Jurkat, Clone E6-1 (cell line): ENCODE measurements around the gene CPSF4. TPM values are rescaled to one million over a fixed set of nuclear protein-coding genes. Genes with fewer than 3 reads are reported as not detected.

Experiments
- DNase-seq: peaks from one replicate; pipeline ENCODE4 v3.0.0-alpha.2; 2011; ENCODE audit warnings: low read depth, low spot score
- H3K4me3 ChIP-seq: 2 replicates; pipeline ENCODE4 v1.5.1; 2011; ENCODE audit warnings: mild to moderate bottlenecking, low read length, control low read depth, moderate library complexity
- polyA plus RNA-seq: library from polyadenylated mRNA; unstranded; fragments of >200 nt; gene quantifications from one replicate; pipeline ENCODE4 v1.2.1, GENCODE V29; 2012; ENCODE audit warnings: missing spikeins; ENCODE audit not compliant: insufficient read length, insufficient read depth

Gene CPSF4
- polyA plus RNA-seq = 72.9 TPM

DNA sequence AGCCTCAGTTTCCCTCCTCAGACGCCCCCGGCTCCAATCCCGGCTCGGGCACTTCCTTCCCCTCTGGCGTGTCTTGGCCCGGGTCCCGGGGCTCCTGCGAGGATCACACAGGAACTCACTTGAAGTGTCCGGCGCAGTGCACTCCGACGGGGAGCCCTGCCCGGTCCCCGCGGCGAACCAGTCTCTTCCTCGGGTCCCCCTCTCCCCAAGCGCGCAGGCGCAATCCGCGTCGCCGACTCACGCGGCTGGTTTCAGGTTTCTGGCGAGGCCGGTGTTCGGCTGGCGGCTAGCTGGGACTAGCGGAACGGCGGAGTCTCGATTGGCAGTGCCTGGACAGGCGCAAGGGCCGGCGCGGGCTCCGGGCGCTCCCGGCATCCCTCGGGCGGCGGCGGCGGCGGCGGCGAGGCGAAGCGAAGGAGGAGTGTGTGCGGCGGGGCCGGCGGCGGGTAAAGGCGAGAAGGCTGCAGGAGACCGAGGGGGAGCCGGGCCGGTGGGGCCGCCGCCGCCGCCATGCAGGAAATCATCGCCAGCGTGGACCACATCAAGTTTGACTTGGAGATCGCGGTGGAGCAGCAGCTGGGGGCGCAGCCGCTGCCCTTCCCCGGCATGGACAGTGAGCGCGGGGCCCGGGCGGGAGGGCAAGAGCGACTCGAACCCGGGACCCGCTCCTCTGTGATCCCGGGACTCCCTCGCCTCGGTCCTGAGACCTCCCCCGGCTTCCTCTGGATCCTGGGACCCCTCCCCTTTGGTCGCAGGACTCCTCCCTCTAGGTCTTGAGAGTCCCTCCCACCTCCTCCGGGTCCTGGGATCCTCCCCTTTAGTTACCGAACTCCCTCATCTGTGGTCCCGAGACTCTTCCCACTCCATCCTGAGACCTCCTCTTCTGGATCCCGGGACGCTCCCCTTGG lies at the start of gene CPSF4, which contains the start of gene PTCD1:
TSS of gene CPSF4 (plus strand) at position 371 of the 908 bp plus-strand sequence. CDS start at position 511, 140 bp downstream.
TSS of gene PTCD1 (minus strand) at position 226 of the 908 bp plus-strand sequence. CDS start 3,556 bp downstream, outside the sequence.
- peak; percentile 85 for DNase-seq
- H3K4me3 ChIP-seq = peak within 1 kb of the TSS; percentile 75

DNA sequence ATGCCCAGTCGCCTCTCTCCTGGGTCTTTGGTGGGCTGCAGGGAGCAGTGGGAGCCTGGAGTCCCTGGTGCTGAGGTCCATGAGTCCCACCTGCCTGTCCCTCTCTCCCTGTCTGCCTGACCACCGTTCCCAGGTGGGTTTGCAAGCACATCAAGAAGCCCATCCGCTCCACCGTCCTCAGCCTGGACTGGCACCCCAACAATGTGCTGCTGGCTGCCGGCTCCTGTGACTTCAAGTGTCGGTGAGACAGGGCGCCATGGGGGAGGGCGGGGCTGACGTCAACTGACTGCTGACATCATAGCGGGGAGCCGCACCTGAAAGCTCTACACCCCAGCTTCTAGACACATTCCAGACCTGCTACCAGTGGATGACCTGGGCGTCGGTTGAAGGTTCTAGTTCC lies 49.0 kb upstream of the CPSF4 start:
- no peak overlapping the region for H3K4me3 ChIP-seq
- DNase-seq = no peak

DNA sequence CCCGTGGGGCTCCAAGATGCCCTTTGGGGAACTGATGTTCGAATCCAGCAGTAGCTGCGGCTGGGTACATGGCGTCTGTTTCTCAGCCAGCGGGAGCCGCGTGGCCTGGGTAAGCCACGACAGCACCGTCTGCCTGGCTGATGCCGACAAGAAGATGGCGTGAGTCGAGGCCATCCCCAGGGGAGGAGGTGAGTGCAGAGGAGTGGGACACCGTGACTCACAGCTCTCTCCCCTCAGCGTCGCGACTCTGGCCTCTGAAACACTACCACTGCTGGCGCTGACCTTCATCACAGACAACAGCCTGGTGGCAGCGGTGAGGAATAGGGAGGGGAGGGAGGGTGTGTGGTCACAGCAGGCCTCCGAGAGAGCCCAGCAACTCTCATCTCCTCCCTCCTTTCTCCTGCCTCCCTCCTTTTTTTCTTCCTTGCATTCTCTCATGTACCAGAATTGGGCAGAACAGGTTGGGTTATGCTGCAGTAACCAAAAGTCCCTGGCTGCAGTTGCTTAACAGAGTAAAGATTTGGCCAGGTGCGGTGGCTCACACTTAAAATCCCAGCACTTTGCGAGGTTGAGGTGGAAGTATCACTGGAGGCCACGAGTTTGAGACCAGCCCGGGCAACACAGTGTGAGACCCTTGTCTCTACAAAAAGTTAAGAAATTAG lies 47.7 kb upstream of the CPSF4 start:
- no peak overlapping the region for H3K4me3 ChIP-seq
- DNase-seq = no peak

DNA sequence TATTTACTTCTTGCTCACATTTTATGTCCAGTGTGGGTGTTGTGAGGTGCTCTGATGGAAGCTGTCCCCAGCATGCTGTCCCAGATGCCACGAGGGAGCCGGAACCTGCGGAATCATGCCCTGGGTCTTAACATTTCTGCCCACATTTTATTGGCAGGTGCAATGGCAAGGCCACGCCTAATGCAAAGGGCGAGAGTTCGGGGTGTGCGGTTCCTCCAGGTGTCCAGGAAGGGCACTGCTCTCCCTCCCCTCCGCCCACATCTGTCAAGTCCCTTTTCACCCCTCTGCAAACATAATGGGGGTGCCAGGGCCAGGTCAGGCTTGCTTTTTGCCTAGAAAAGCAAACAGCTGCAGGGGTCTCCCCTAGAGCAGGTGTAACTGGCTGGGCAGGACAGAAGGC lies 46.7 kb upstream of the CPSF4 start:
- DNase-seq = no peak
- no peak overlapping the region for H3K4me3 ChIP-seq

DNA sequence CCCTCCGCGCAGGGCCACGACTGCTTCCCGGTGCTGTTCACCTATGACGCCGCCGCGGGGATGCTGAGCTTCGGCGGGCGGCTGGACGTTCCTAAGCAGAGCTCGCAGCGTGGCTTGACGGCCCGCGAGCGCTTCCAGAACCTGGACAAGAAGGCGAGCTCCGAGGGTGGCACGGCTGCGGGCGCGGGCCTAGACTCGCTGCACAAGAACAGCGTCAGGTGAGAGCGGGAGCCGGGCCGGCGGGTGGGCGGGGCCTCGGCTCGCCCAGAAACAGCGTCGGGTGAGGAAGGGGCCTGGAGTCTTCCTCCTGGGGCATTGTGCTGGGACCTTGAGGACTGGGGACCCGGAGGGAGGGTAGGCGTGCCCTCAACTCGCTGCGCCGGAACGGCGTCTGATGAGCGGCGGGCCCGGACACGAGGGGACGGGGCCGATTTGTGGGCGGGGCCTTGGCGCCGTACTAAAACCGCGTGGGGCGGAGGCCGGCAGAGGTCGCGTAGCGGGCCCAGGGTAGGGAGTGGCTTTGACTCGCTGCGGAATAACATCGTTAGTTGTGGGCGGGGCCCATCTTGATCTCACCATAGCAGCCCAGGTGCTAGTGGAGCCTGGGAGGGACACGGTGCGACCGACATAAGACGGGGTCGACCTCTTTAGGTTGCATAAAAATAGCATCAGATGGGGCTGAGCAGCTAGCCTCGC lies 45.9 kb upstream of the CPSF4 start:
- H3K4me3 ChIP-seq = no peak overlapping the region
- DNase-seq = no peak

DNA sequence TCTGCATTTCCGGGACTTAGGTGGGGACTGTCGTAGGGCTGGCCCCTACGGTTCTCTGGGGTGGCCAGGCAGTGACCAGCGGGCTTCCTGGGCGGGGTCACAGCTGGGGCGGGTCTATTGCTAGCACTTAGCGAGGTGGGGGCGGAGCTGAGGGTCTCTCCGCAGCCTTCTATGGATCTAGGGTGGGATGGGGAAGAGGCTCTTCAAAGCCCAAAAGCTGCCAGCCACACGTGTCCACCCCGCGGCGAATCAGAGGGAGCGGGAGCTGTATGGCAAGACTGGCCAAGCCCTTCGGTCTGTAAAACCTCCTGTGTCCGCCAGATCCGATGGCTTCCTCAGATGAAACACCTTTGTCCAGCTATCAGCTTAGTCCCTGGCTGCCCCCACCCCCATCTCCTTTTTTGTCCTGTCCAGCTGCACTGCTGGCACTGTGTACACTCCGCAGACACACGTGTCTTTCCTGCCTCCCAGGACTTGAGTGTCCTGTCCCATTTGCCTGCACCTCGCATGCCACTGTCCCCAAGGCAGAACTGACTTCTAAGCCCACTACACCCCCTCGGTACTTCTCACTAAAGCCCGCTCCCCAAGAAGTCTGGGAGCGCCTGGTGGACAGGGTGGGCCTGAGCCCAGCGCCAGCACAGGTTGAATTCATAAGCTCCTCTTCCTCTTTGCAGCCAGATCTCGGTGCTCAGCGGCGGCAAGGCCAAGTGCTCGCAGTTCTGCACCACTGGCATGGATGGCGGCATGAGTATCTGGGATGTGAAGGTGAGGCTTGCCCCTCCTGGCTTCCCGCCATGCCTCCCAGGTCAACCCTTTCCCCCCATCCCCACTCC lies 45.2 kb upstream of the CPSF4 start:
- H3K4me3 ChIP-seq = no peak overlapping the region
- DNase-seq = no peak

DNA sequence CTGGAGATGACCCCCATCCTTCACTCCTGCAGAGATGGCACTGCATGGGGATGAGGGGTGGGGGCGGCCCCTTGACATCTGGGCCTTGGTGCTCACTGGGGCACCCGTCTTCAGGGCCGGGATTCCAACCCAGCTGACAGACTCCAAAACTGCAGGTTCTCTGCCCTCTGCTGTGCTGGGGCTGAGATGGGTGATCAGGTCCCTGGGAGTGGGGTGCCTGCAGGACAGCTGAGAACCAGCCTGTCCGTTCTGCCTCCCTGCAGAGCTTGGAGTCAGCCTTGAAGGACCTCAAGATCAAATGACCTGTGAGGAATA lies 44.6 kb upstream of the CPSF4 start:
- DNase-seq = no peak

DNA sequence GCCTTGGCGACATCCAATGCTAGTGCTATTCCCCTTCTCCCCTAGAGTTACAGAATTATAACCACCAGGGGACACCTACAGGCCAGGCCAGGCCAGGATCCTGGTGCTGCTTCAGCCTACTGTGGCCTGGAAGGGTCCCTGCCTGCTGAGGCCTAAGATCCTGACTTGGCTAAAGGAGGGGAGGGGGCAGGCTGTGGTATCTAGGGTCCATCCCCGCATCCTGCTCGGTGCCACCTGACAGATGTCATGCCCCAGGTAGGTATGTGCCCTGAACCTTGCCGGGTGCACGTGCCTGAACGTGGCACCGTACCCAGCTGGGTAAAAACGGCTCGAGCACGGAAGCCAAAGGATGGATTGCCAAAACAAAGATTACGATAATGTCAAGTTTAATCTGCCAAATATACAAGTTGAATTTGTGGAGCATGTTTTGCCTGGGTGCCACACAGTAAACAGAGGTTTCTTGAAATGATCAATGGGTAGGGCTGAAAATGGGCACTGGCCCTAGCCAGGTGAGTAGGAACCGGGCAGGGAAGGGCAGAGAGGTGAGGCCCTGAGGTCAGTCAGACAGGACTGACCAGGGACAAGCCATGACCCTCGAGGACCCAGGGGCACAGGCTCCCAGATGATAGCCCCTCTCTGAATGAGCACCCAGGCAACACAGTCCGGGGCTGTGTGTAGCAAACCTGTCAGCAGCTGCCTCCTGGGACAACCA lies 43.0 kb upstream of the CPSF4 start:
- H3K4me3 ChIP-seq = no peak overlapping the region
- no peak for DNase-seq

More for the DNA sequence above, 44.6 kb upstream of the CPSF4 start:
- H3K4me3 ChIP-seq = no peak overlapping the region

DNA sequence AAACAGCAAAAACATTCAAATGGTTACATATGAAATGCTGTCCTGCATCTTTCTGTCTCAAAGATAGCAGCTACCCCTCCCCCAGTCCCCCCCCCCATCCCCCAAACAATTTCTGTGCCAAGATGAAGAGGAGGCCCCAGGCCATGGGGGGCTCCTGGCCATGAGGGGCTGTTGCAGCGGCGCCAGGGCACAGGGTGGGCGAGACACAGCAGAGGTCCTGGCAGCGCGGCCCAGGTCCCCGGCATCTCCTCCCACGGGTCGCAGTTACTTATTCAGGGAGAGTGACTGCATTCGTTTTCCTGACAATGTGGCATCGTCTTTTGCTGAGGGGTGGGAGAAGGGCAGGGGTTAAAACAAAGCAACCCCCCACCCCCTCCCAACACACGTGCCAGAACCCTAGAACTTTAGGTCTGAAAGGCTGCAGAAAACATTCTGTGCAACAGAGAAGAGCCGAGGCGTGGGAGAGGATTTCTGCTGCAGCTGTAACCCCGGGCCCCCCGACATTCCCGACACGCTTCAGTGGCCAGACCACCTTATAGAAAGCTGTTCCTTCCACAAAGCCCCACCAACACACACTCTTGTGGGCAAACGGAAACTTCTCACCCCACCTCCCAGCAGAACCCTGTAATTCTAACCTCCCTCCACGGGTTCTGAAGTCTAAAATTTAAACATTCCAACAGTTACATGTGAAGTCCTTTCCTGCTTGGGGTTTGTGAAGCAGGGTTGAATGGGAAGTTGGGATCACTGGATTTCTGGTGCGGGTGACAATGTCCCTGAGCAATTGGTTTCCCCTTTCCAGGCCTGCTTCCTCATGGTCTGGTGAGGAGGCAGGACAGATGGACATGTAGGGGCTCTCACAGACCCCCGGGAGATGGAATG lies 42.1 kb upstream of the CPSF4 start:
- DNase-seq = no peak
- H3K4me3 ChIP-seq = no peak overlapping the region

DNA sequence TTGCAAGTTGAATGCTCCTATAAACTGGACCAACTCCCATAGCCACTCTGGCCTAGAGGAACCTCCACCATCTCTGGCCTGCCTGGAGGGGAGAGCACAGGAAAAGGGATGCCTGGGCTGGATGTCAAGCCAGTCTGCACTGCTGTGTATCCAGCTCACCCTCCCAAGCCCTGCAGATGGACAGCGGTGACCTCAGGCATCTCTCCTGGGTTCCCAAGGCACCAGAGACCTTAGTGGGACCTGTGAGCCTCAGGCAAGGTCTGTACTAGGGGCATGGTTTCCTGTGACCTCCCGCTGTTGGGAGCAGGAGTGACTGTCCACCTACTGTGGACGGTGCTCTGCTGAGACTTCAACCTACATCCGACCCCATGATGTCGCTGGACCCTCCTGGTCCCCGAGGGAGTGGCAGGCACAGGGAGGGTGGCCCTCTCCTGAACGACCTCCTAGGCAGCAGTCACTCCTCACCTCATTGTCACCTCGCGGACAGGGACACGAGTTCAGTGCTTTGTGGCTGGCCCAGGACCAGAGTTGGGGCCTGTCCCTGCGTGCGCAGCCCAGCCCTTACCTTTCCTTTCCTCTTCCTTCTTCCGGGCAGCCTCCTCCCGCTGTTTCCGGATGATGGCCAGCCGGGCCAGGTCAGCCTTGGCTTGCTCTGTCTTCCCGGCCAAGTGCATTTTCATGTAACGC lies 41.3 kb upstream of the CPSF4 start:
- no peak overlapping the region for H3K4me3 ChIP-seq
- DNase-seq = no peak

DNA sequence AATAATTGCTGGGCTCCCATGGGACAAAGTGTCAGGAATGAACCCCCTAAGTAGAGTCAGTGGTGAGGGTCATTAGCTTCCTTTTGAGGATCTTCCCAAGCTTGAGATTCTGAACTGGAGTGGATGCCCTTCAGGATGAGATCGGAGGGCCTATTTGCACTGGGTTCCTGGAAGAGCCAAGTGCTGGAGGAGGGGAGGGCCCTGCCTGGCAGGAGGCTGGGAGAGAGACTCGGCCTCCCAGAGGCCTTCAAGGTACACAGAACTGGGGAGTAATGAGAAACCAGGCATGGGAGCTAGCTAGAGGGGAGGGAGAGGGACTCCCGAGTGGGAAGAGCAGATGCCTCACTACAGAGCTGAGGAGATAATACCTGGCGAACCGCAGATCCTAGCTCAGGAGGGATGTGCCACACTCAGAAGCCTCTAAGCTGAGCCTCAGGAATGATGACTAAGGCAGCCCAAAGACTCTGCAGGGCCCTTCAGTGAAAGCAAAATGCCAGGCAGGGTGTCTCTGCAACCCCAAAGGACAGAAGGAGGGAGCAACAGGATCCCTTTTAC lies 39.8 kb upstream of the CPSF4 start:
- no peak for DNase-seq
- no peak overlapping the region for H3K4me3 ChIP-seq

DNA sequence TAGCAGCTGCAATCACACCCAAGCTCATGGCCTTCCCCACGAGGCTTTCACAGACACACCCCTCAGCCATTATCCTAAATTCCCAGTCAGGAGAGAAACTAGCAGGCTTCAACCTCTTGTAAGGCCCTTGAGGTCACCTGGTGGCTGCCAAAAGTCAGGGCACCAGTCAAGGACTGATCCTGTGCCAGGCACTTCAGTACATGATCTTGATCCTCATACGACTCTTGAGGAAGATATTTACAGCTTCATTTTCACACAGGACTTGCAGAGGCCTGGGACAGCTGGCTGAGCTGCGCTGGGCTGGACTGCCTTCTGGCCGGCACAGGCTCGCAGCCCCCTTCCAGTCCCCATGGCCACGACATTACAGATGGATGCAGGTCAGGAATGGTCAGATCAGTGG lies 39.1 kb upstream of the CPSF4 start:
- H3K4me3 ChIP-seq = no peak overlapping the region
- no peak for DNase-seq

DNA sequence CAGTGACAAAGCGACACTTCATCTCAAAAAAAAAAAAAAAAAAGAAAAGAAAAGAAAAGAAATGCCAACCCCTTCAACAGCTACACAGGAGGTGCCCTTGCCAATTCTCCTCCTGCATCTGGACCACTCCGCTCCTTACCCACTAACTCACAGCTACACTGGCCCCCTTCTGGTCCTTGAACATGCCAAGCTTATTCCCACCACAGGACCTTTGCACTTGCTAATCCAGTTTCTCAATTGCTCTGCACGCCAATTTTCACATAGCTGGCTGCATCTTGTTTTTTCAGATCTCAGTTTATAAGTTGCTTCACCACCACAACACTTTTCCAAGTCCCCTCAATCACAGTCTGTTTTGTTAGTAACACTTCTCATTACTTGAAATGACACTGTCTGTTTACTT lies 35.9 kb upstream of the CPSF4 start:
- no peak for DNase-seq
- no peak overlapping the region for H3K4me3 ChIP-seq

DNA sequence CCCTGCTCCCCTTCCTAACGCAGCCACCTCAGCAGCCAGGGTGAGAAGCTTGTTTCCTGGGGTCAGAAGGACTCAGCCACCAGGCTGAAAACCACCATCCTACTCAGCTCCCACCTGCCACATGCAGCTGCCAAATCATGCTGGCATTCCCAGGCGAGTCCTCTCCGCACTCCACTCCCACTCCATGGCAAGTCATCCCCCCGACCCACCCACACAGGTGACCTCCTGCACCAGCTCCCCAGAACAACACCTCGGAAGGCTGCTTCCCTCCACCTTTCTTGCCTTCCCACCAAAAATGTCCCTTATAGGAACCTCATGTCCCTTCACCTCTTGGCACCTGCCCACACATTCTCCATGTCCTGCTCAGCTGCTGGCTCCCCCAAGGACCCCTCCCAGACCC lies 35.0 kb upstream of the CPSF4 start:
- H3K4me3 ChIP-seq = no peak overlapping the region
- no peak for DNase-seq

DNA sequence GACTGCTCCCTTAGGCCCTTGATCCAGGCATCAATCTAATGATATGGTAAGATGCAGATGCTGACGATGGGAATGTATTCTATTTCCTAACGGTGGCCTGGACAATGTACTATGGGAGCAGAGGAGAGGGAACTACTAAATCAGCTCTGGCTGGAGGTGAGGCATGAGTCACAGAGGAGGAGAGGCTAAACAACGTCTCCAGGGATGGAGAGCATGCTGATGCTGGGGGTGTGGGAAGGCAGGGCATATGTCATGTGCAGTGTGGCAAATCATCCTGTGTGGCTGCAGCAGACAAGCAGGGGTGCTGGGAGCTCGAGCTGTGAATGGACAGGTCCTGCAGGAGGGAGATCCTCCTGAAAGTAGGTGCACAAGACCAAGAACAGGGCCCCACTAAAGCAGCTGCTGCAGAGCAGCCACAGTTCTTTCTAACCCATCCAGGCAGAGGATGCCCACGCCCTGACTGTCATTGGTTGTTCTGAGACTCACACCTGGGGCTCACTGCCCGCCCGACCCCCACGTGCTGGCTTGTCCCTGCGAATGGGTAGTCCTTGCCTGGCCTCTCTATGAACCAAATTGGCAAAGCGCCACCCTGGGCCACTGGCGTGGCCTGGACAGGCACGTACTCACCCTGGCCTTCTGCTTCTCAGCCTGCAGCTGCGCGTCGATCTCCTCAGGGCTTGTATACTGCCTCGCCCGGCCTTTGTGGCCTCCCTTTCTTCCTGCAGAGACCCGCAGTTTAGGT lies 34.3 kb upstream of the CPSF4 start:
- no peak for DNase-seq
- no peak overlapping the region for H3K4me3 ChIP-seq

DNA sequence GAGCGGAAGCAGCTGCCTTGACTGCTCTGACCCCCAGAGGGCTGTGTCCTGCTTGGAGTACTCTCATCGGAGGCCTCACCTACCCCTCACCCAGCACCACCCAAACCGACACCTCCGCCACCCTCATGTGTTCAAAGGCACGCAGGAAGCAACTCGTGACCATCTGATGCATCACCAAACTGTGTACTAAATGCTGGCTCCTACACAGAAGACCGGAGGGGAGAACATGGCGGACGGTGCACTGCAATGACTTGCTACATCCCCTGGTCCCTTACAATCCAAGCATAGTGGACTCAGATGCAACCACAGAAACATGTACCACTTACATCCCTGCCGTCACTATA lies 33.8 kb upstream of the CPSF4 start:
- DNase-seq = no peak

More for the DNA sequence above, 33.8 kb upstream of the CPSF4 start:
- H3K4me3 ChIP-seq = no peak overlapping the region
